Upper lobe of left lung (tissue), 6 donors: ENCODE measurements around the gene CFTR. TPM values are rescaled to one million over a fixed set of nuclear protein-coding genes. Genes with fewer than 3 reads are reported as not detected.

Experiments
- ATAC-seq, 2 donors: fragments of 200-7000 bp; cut with Tn5 transposase; one replicate each; pipeline ENCODE4 v1.9.1; 2022; ENCODE audit warnings: mild to moderate bottlenecking in 2 of 2, moderate library complexity in 2 of 2; ENCODE audit not compliant: low FRiP score in 2 of 2
- DNase-seq, 2 donors: peaks; one replicate each; pipeline ENCODE4 v3.0.0-alpha.2; 2019 to 2020
- H3K27ac ChIP-seq, 4 donors: fragments of 200-600 bp; sonication (generic); one replicate each; pipeline ENCODE4 v1.5.1; 2016 to 2019
- H3K27me3 ChIP-seq, 4 donors: fragments of 200-600 bp; sonication (generic); one replicate each; pipeline ENCODE4 v1.5.1; 2017 to 2019
- H3K36me3 ChIP-seq, 4 donors: fragments of 200-600 bp; sonication (generic); one replicate each; pipeline ENCODE4 v1.5.1; 2016 to 2019
- H3K4me1 ChIP-seq, 4 donors: fragments of 200-600 bp; sonication (generic); one replicate each; pipeline ENCODE4 v1.5.1; 2018 to 2019
- H3K4me3 ChIP-seq, 4 donors: fragments of 200-600 bp; sonication (generic); one replicate each; pipeline ENCODE4 v1.5.1; 2017 to 2019; ENCODE audit warnings: mild to moderate bottlenecking in 2 of 4, moderate library complexity in 1 of 4
- H3K9me3 ChIP-seq, 4 donors: fragments of 200-600 bp; sonication (generic); one replicate each; pipeline ENCODE4 v1.5.1; 2018 to 2019
- CTCF ChIP-seq, 6 experiments: fragments of 450-650 bp in 4 of 6; fragments of 200-600 bp in 2 of 6; sonication (generic) in 2 of 6; IDR thresholded peaks; one replicate each; pipeline ENCODE4 v1.5.1; 2016 to 2019; ENCODE audit warnings: antibody characterized with exemption in 6 of 6
- EP300 ChIP-seq, 4 donors: sonication (generic); formaldehyde crosslinking; IDR thresholded peaks; one replicate each; pipeline ENCODE4 v1.5.1; 2017; ENCODE audit warnings: antibody characterized with exemption in 4 of 4, control low read depth in 2 of 4
- POLR2A ChIP-seq, 4 donors: fragments of 450-650 bp; IDR thresholded peaks; one replicate each; pipeline ENCODE4 v1.5.1; 2016 to 2017; ENCODE audit warnings: antibody characterized with exemption in 4 of 4, mild to moderate bottlenecking in 2 of 4
- POLR2AphosphoS5 ChIP-seq, 2 donors: sonication (generic); formaldehyde crosslinking; IDR thresholded peaks; one replicate each; pipeline ENCODE4 v1.5.1; 2017; ENCODE audit warnings: antibody characterized with exemption in 2 of 2
- WGBS, 2 donors: methylation state at CpG; one replicate each; pipeline ENCODE4 v1.1.5; 2017 to 2018; 5-methylcytosine and 5-hydroxymethylcytosine counted together
- small RNA-seq, 4 donors: library from RNA; depleted of rRNA; stranded (forward); fragments of <200 nt; gene quantifications; one replicate each; pipeline ENCODE3, GENCODE V24; 2016
- total RNA-seq, 6 donors: library from RNA; depleted of rRNA in 4 of 6; stranded (reverse); fragments of >200 nt in 4 of 6; gene quantifications; one replicate each; pipeline versions ENCODE4 v1.1.0 to v1.2.1, GENCODE V29; 2016 to 2021
- donor health status: DM: no; HTN: no; CAD: no; lungs with moderate emphysema.
- donor health status: DM: no; HTN: yes; CAD: no; lungs with severe emphysema.

CFTR gene
- total RNA-seq, 6 donors from 2014 or later, result 4.2 to 36.7 (median 24.8) TPM

- Histone ChIP-seq H3K9me3 (no peaks in the 10 kb centered on the region), H3K4me1 (no peaks in the 10 kb centered on the region), H3K27me3 (no peaks in the 10 kb centered on the region), H3K4me3 (no peak overlapping the region), H3K27ac (no peak overlapping the region), H3K36me3 (no peaks in the 10 kb centered on the region)
- DNase-seq (no peak), ATAC-seq (no peak)
- TF ChIP-seq POLR2AphosphoS5 (IDR thresholded peaks at IDR 0.05) (no peak), CTCF (IDR thresholded peaks at IDR 0.05) (no peak), POLR2A (IDR thresholded peaks at IDR 0.05) (no peak), EP300 (IDR thresholded peaks at IDR 0.05) (no peak)
- 92 to 97% methylated on average over 2 of the region's 2 CpGs for WGBS, 2 donors
These were observed 237.5 kb downstream of the CFTR start for GRCh38 chr7:117717357-117717756.

Small RNAs within 50 kb of the gene (small RNA-seq; reads per million reads assigned to genes)
- 0 reads per million in 4 donors for gene AC000111.1
- 0 reads per million in 4 donors for gene AC000111.2

Other genes with a start within 250 kb of the CFTR start
- gene WNT2, start 157.0 kb upstream of the CFTR start, total RNA-seq, result 10 to 100 TPM in 2 of 6 donors, 1 to 10 TPM in 4; 1.0 to 13.9 (median 7.1) TPM
- gene ASZ1, start 52.5 kb upstream of the CFTR start, total RNA-seq, result not detected